Measurements from ENCODE around the gene TAPBPL. TPM values are rescaled to one million over a fixed set of nuclear protein-coding genes. Genes with fewer than 3 reads are reported as not detected.

TAPBPL gene
- total RNA-seq, 1 donor from 2014 or later = 5.4 TPM

GRCh38 chr12:6435961-6436715, 15.7 kb upstream of the TAPBPL start:
- DNase-seq (ENCODE audit: low read depth, low spot score) = no peak

- no peak for DNase-seq (ENCODE audit: low read depth, low spot score)
Measured at GRCh38 chr12:6437586-6437985, 14.3 kb upstream of the TAPBPL start.

GRCh38 chr12:6438345-6438744, 13.5 kb upstream of the TAPBPL start:
- no peak for DNase-seq (ENCODE audit: low read depth, low spot score)

- no peak for DNase-seq (ENCODE audit: low read depth, low spot score)
Measured at GRCh38 chr12:6440391-6440790, 11.5 kb upstream of the TAPBPL start.

GRCh38 chr12:6442836-6443235, 9.0 kb upstream of the TAPBPL start:
- DNase-seq (ENCODE audit: low read depth, low spot score) = no peak

- DNase-seq (ENCODE audit: low read depth, low spot score) = no peak
Measured at GRCh38 chr12:6443361-6443983, 8.4 kb upstream of the TAPBPL start.

- DNase-seq (ENCODE audit: low read depth, low spot score) = no peak
Measured at GRCh38 chr12:6444031-6444430, 7.8 kb upstream of the TAPBPL start.

- no peak for DNase-seq (ENCODE audit: low read depth, low spot score)
Measured at GRCh38 chr12:6444704-6445688, 6.8 kb upstream of the TAPBPL start, which contains the start of gene CD27. Gene CD27 (plus strand): TSS chr12:6444955. CDS start chr12:6445096, 141 bp downstream.

- DNase-seq (ENCODE audit: low read depth, low spot score) = no peak
Measured at GRCh38 chr12:6450091-6450868, 1.6 kb upstream of the TAPBPL start.

GRCh38 chr12:6450869-6451347, 934 bp upstream of the TAPBPL start:
- no peak for DNase-seq (ENCODE audit: low read depth, low spot score)

- DNase-seq (ENCODE audit: low read depth, low spot score) = no peak
Measured at GRCh38 chr12:6452245-6452943, 552 bp downstream of the TAPBPL start.

- DNase-seq (ENCODE audit: low read depth, low spot score) = no peak
Measured at GRCh38 chr12:6452944-6453630, 1.2 kb downstream of the TAPBPL start.

GRCh38 chr12:6457220-6457945, 5.5 kb downstream of the TAPBPL start:
- DNase-seq (ENCODE audit: low read depth, low spot score) = no peak

- DNase-seq (ENCODE audit: low read depth, low spot score) = no peak
Measured at GRCh38 chr12:6458281-6459003, 6.6 kb downstream of the TAPBPL start.

GRCh38 chr12:6459004-6459337, 7.1 kb downstream of the TAPBPL start:
- no peak for DNase-seq (ENCODE audit: low read depth, low spot score)

- DNase-seq (ENCODE audit: low read depth, low spot score) = no peak
Measured at GRCh38 chr12:6460751-6461371, 9.0 kb downstream of the TAPBPL start.

GRCh38 chr12:6461401-6462233, 9.8 kb downstream of the TAPBPL start:
- DNase-seq (ENCODE audit: low read depth, low spot score) = no peak

Data from pulmonary artery endothelial cell (primary cell).